ENCODE measurements around the gene ENKD1. TPM values are rescaled to one million over a fixed set of nuclear protein-coding genes. Genes with fewer than 3 reads are reported as not detected.

Gene ENKD1
- total and polyA plus RNA-seq, 10 of the 15 experiments (the other 5 are each of a cell fraction or from before 2014, with no cell fraction given), result 0.19 to 8.1 (median 2.8) TPM

DNA sequence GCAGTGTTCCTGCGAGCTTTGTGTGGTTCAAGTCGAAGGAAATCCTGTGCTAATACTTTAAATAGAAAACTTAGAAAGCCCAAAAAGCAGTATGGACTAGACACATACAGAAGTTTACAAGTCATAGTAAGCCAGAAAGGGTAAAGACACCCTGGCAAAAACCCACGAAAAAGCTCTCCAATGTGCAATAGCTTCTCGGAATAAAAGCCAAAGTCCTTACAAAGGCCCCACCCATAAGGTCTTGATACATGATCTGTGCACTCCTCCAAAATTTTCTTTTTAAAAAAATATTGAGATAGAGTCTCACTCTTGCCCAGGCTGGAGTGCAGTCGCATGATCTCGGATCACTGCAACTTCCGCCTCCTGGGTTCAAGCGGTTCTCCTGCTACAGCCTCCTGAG is 10.4 kb upstream of the ENKD1 start:
- H3K4me3 ChIP-seq, result no peak overlapping the region
- intact Hi-C loops (cut with micrococcal nuclease; ENCODE audit: unreplicated experiment) (no loop called here), in situ Hi-C loops (cut with MboI) (loop anchor here (5.0 kb wide), 1 partner anchor 250 kb away; no protein-coding TSS in a partner anchor)
- ChIA-PET SMC1A (ENCODE audit: uncharacterized antibody, unreplicated experiment) (interaction anchor here (0.9 kb wide), 1 partner anchor 10 kb away, joined by 4 read pairs; no protein-coding TSS in a partner anchor), RAD21 (ENCODE audit: unreplicated experiment) (no interaction called here), CTCF (interaction anchor here (0.9 to 1.1 kb wide), 3 partner anchors 9 to 139 kb away, joined by 3 to 6 read pairs (median 5); partner anchors contain the start of gene GFOD2), POLR2A (interaction anchor here (0.6 kb wide), 1 partner anchor 182 kb away, joined by 4 read pairs; no protein-coding TSS in a partner anchor)
- 0 out of 4 replicates have a peak, but pooled peaks cover 0 to 1% of the 10 kb centered on the region in 2 experiments for H3K36me3 ChIP-seq (ENCODE audit: control insufficient read depth in 2 of 2, insufficient read depth in 2 of 2, low read length in 1 of 2)
- BruUV-seq (replicated peaks), result no TSS peak
- DNase-seq (ENCODE audit: low read depth, low spot score) (no peak), ATAC-seq (no peak), FAIRE-seq (no peak)
- peaks cover 5% of the 10 kb centered on the region for H3K4me1 ChIP-seq (ENCODE audit: control insufficient read depth, insufficient read depth, low read length)
- no peak overlapping the region for H3K9ac ChIP-seq (ENCODE audit: control insufficient read depth, insufficient read depth, low read length)
- TF ChIP-seq NR2C1 (IDR thresholded peaks at IDR 0.05), result no peak
- TF ChIP-seq HDGF (IDR thresholded peaks at IDR 0.05), result no peak
- TF ChIP-seq, protein P1, sequence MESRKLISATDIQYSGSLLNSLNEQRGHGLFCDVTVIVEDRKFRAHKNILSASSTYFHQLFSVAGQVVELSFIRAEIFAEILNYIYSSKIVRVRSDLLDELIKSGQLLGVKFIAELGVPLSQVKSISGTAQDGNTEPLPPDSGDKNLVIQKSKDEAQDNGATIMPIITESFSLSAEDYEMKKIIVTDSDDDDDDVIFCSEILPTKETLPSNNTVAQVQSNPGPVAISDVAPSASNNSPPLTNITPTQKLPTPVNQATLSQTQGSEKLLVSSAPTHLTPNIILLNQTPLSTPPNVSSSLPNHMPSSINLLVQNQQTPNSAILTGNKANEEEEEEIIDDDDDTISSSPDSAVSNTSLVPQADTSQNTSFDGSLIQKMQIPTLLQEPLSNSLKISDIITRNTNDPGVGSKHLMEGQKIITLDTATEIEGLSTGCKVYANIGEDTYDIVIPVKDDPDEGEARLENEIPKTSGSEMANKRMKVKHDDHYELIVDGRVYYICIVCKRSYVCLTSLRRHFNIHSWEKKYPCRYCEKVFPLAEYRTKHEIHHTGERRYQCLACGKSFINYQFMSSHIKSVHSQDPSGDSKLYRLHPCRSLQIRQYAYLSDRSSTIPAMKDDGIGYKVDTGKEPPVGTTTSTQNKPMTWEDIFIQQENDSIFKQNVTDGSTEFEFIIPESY (IDR thresholded peaks at IDR 0.05), result no peak
- TF ChIP-seq POLR2A (IDR thresholded peaks at IDR 0.05; ENCODE audit: low read depth, low read length), result no peak
- no peak for TF ChIP-seq NFXL1 (IDR thresholded peaks at IDR 0.05; ENCODE audit: borderline replicate concordance)
- TF ChIP-seq POLR2AphosphoS5 (IDR thresholded peaks at IDR 0.05; ENCODE audit: low read length), result no peak
- TF ChIP-seq WRNIP1 (IDR thresholded peaks at IDR 0.05; ENCODE audit: borderline replicate concordance, low read depth, low read length), result no peak
- no peak for TF ChIP-seq IRF4 (IDR thresholded peaks at IDR 0.05; ENCODE audit: low read depth, low read length)
- TF ChIP-seq, protein P2, sequence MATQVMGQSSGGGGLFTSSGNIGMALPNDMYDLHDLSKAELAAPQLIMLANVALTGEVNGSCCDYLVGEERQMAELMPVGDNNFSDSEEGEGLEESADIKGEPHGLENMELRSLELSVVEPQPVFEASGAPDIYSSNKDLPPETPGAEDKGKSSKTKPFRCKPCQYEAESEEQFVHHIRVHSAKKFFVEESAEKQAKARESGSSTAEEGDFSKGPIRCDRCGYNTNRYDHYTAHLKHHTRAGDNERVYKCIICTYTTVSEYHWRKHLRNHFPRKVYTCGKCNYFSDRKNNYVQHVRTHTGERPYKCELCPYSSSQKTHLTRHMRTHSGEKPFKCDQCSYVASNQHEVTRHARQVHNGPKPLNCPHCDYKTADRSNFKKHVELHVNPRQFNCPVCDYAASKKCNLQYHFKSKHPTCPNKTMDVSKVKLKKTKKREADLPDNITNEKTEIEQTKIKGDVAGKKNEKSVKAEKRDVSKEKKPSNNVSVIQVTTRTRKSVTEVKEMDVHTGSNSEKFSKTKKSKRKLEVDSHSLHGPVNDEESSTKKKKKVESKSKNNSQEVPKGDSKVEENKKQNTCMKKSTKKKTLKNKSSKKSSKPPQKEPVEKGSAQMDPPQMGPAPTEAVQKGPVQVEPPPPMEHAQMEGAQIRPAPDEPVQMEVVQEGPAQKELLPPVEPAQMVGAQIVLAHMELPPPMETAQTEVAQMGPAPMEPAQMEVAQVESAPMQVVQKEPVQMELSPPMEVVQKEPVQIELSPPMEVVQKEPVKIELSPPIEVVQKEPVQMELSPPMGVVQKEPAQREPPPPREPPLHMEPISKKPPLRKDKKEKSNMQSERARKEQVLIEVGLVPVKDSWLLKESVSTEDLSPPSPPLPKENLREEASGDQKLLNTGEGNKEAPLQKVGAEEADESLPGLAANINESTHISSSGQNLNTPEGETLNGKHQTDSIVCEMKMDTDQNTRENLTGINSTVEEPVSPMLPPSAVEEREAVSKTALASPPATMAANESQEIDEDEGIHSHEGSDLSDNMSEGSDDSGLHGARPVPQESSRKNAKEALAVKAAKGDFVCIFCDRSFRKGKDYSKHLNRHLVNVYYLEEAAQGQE (IDR thresholded peaks at IDR 0.05; ENCODE audit: low read depth, low read length), result no peak
- TF ChIP-seq JUND (IDR thresholded peaks at IDR 0.05; ENCODE audit: low read depth, low read length), result no peak
- TF ChIP-seq, protein P3, sequence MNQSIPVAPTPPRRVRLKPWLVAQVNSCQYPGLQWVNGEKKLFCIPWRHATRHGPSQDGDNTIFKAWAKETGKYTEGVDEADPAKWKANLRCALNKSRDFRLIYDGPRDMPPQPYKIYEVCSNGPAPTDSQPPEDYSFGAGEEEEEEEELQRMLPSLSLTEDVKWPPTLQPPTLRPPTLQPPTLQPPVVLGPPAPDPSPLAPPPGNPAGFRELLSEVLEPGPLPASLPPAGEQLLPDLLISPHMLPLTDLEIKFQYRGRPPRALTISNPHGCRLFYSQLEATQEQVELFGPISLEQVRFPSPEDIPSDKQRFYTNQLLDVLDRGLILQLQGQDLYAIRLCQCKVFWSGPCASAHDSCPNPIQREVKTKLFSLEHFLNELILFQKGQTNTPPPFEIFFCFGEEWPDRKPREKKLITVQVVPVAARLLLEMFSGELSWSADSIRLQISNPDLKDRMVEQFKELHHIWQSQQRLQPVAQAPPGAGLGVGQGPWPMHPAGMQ (IDR thresholded peaks at IDR 0.05; ENCODE audit: borderline replicate concordance), result no peak
- no peak for TF ChIP-seq STAT3 (IDR thresholded peaks at IDR 0.05; ENCODE audit: low read depth, low read length)
- no peak for TF ChIP-seq MYB (IDR thresholded peaks at IDR 0.05; ENCODE audit: borderline replicate concordance, low read depth, low read length)
- no peak for TF ChIP-seq CHD1 (IDR thresholded peaks at IDR 0.05; ENCODE audit: low read depth, low read length)
- H3K9me3 ChIP-seq (replicated peaks; ENCODE audit: control insufficient read depth, insufficient read depth, low read length), result no peaks in the 10 kb centered on the region
- WGBS (ENCODE audit: insufficient coverage, insufficient replicate concordance, low lambda C conversion rate, missing lambda C conversion rate), result 78% methylated on average over 8 of the region's 8 CpGs
- no peaks in the 10 kb centered on the region for H3K79me2 ChIP-seq (ENCODE audit: control insufficient read depth, insufficient read depth, low read length)
- H4K20me1 ChIP-seq (ENCODE audit: control insufficient read depth, insufficient read depth), result no peaks in the 10 kb centered on the region
- H2AFZ ChIP-seq (ENCODE audit: control insufficient read depth, low read depth, low read length), result no peak overlapping the region
- H3K27me3 ChIP-seq (replicated peaks in 1 of 2; ENCODE audit: control insufficient read depth in 2 of 2, insufficient read depth in 2 of 2, low read length in 1 of 2), result no peaks in the 10 kb centered on the region
- H3K4me2 ChIP-seq (ENCODE audit: control insufficient read depth, insufficient read depth), result no peak overlapping the region
- H3K27ac ChIP-seq (ENCODE audit: control insufficient read depth, insufficient read depth), result no peak overlapping the region

Data from GM12878 (cell line).